Activated naive CD4-positive, alpha-beta T cell treated with Interleukin-2 at 50 U/mL for 16 hours (primary cell): ENCODE data around the gene DCLK1.

Experiments
- DNase-seq: peaks from one replicate; pipeline ENCODE4 v3.0.0-alpha.2; 2020

Gene DCLK1

DNA sequence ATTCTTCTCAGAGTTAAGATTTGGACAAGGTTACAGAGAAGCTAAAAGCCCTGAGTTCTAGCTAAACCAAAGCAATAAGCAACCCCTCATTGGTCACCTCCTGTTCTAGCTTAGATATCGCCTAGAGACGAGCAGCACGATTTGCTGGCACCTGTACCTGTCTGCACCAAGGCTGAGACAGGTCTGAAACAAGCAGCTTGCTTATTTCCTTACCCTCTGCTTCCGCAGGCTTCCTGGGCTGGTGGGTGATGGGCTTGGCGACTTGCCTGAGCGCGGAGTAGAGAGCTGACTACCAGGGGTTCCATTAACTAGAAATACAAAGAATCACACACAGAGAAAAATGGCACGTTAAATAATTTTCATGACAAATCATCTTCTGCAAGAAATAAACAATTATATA, 276.9 kb downstream of the DCLK1 start:
- DNase-seq = no peak

DNA sequence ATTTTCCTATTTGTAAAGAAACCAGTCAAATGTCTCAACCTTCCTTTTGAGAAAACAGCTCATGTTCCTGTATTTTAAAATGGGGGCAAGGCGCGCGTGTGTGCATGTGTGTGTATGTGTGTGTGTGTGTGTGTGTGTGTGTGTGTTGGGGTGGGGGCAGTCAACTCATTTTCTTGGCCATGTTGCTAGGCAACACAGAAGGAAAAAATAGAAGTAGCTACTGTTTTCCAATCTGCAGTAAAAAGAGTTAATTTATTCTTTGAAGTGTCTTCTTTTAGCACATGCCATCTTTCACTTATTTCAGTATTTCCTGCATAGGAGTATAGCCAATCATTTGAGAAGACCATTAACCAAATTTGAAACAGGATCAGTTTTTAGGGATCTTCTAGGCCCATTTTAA, 279.3 kb downstream of the DCLK1 start:
- DNase-seq = no peak

DNA sequence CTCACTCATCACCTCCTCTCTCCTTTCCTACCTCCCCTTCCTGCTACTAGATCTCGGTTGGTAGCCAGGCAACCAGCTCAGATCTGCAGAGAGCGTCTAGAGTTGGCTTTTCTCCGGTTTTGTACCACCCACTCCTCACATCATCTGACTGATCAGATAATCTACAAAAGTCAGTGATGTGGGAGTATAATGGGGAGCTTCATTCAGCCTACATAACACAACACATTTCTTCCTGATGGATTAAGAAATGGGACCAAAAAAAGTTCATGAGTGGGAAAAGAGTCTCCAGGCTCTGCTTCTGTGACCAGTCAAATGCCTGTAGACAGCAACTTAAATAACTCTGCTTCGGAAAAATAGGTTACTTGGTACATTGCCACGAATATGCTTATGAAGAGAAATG, 279.8 kb downstream of the DCLK1 start:
- no peak for DNase-seq

DNA sequence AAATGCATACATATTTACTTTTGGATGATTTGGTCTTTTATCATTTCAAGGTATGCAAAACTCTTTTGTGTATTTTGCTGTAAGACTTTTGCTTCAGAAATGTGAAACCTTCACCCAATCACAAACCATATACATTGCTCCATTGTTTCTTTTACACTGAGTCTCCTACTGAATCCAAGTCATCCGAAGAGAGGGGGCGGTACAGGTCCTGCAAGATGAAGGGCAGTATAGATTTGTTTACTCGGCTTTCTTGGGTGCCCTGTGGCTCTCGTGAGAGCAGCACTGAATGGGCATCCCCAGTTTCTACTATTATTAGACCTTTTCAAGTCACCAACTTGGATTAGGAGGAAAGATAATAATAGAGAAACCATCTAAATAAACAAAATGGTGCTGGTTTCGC, 280.6 kb downstream of the DCLK1 start:
- DNase-seq = no peak

DNA sequence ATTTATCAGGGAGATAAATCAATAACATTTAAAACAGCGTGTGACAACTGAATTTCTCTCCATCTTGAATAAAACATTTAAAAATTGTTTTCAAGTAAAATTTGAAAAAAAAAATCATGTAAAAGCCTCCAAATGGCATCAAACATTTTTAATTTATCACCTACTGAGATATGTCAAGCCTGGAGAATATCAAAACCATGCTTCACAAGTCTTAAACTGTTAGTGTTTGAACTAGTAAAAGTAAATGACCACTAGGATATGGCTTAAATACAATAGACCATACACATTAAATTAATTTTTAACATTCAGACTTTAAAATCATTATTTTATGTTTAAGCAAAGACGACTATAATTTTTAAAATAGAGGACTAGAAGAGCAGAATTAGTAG, 281.9 kb downstream of the DCLK1 start:
- DNase-seq = no peak

DNA sequence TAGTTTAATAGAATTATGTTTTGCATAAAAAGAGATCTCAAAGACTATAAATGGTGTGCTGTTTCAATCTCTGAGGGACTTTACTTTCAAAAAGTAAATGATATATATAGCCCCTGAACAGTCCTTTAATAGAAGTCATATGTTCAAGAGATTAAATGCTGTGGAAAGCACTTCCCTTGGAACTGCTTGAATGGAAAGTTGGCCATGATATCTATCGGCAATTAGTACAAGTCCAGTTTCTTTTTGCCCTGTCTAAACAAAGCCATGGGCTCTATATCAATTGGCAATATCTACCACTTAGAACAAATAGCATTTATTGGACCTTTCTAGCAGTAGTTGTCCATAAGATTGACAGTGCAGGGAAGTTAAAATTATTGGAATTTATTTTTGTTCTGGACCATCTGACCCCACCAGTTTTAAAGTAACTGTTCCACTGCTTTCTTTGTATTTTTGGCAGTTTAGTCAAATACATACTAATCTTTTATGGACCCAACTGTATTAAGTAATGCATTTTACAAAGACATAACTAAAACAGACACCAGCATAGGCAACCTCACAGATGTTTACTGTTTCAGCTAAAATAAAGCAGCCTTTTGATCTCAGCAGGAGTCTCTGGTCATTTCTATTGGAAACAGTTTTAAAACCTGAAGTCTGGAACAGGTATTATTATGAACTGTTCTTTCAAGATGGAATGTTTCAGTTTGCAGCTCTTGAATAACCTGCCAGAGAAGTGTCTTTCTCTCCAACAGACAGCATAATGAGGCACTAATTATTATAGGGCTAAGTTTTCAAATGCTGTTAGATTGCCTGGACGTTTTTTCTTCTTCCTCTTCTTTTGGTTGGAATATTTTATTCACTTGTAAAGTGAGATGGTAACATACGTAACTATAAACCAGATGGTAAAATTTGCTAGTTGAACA, 282.6 kb downstream of the DCLK1 start:
- no peak for DNase-seq

DNA sequence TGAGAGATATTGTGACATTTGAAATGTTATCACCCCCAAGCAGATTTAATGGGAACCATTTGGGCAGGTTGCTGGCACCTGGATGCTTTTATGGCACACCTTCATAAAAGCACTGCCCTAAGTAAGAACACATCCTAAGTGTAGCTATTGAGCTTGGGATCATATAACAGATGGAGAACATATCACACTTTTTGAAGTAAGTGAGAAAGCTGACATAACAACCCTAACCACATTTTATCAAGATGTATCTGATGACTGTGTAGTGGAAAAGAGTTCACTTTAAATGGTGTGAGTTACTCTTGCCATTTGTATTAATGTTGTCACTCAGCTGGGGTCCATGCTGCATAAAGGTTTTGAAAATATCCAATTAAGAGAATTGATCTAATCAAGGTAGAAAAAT, 287.9 kb downstream of the DCLK1 start:
- DNase-seq = no peak

DNA sequence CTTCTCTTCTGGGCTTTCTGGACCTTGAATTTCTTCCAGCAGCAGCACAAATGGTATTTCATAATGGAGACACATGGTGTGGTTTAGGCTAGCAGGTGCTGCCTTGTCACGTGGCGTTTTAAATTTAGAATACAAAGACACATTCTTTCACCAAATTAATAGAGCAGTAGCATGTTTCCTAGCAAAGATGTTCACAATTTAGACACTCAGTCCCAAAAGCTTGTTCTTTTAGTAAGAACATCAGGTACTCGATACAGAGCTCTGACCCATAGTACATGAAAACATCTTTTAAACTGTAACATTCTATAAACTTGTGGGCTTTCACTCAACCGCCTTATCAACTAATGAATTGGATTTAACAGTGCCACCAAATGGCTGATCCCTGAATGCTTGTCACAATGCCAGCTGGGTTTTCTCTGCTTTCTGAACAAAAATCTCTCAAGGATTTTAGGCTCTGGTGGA, 290.1 kb downstream of the DCLK1 start:
- no peak for DNase-seq

DNA sequence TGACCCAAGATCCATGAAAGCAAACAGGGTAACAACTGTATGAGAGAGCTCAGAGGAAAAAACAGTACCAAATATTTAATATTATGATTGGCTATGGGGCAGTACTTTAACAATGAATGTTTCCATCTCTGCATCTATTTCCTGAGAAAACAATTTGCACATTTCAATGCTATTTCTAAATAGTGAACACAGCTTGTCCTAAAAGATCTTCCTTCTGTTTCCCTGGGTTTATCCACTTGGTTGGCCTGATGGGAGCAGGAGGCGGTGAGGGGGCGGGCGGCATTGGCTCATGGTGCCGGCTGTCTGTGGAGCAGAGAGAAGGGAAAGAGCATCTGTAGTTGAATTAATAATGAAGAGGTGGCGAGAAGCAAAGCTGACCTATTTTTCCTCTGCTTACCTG, 291.4 kb downstream of the DCLK1 start:
- no peak for DNase-seq

DNA sequence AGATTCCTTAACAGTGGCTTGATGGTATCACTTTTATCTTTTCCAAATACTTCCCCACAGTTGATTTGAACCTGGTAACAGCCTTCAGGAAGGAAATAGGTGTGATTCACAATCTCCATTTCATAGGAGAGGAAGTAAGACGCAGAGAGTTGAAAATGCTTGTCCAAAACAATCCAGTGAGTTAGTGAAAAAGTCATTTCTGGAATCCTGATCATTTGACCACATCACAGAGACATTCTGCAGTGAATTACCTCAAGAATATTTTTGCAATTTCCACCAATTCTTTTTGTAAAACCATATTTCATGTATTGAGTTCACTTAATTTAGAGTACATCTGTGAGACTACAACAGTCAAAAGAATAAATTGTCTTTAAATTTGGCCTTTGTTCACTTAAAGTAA, 292.8 kb downstream of the DCLK1 start:
- DNase-seq = no peak

DNA sequence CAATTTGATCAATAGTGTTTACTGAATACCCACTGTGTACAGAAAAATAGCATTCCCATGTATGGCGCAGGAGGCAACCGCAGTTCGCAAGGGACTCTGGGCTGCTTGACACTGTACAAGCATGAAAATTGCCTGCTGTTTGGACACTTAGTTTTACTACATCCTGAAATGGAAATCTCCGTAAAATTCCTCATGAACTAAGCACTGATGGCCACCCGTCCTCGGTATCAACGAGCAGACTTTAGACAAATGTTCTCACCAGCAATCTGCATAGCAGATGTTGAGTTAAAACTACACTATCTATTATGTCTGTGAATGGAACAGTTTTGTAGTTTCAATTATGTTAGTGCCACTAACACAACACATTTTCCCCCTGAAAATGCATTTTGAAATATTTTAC, 294.7 kb downstream of the DCLK1 start:
- DNase-seq = no peak

DNA sequence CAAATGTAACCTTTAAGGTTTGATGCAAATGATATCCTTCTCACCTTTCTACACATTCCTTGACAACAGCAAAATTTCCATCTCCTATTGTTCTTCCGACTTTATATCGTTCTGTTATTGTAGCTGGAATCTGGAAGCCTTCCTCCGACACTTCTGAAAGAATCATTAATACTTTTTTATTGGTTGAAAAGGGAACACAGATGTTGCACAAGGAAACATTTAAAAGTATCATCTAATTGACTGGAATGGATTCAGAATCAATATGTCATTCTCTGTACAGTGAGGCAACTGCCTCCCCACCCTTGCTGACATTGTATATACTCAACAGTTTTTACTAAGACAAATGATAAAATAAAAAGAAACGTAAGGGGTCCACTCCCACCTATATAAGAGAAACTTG, 295.2 kb downstream of the DCLK1 start:
- no peak for DNase-seq

DNA sequence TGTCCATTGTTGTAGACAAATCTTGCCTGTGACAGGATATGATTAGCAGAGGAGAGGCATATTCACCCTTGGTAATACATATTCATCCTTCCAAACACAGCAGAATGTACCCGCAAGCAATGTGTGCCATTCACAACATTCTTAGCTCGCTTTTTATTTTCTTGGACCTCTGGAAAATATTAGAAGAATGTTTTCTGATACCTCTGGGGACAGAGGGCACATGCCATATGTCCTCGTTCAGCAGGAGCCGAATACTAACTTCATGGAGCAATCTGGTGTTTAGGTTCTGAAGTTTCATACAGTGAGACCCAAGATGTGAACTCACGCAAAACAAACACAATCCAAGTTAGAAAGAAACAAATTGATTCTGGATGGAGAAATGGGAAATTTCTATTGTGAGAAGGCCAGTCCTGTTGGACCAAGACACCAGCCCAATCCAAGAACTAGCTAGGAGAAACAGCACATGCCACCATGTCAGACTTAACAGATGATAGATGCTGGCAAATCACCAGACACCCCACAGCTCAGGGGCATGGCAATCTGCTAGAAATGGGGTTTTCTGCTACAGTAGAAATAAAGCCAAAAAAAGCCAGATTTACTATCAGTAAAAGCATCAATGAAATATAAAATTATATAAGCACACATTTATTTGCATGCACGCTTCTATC, 297.4 kb downstream of the DCLK1 start:
- no peak for DNase-seq

DNA sequence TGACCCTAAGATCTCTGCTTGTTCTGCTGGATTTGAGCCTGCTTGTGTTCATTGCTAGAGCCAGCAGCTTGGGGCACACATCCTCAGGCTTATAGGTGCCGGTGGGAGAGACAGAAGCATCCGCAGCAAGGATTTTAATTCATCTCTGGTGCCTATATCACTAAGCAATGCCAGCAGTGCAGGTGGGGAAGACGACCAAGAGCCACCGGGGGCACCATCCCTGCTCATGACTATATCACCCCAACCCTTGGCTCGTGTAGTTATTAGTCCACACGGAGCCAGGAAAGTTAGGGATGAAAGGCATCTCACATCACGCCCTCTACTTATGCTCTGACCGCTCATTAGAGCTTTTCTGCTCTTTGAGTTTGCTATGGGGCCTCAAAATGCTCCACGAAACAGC, 298.2 kb downstream of the DCLK1 start:
- no peak for DNase-seq

DNA sequence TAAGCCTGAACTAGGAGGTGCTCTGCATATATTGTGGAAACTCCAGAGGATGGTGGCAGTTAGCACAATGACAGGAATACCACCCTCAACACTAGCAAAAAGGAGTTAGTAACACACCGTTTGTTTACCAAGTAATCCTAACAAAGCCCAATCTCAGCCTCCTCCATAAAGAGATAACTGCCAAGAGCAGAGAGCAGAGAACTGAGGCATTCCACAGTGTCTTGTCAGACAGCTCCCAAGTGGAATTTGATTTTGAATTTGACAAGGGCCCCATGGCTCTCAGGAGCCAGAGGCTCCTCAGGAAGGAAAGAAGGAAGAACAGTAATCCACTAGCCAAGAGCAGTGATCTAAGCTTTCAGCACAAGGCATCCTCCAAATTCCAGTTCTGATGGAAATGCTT, 298.6 kb downstream of the DCLK1 start:
- DNase-seq = no peak

DNA sequence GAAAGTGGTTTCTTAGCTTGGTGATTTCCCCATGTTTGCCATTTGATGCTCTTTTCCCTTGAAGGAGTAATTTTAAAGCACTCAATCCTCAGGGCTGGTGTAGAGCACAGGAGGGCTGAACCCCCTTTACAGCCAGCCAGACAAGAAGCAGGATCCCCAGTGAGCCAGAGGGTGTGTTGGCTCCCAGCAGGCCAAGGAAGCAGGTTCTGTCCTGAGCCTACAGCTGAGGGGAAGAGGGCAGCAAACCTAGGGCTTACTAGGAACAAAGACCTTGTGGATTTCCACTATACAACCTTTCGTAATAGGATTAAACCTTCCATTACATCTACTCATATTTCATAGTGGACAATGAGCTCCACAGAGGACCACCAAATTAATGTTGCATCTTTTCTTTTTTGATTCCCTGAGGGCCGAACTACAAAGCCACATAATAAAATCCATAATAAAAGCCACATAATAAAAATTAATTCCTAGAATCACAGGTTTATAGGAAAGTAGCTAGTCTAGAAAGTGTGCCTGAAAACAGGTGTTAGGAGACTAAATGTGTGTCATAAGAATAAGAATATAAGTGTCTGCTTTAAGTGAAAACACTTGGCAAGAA, 300.2 kb downstream of the DCLK1 start:
- no peak for DNase-seq

DNA sequence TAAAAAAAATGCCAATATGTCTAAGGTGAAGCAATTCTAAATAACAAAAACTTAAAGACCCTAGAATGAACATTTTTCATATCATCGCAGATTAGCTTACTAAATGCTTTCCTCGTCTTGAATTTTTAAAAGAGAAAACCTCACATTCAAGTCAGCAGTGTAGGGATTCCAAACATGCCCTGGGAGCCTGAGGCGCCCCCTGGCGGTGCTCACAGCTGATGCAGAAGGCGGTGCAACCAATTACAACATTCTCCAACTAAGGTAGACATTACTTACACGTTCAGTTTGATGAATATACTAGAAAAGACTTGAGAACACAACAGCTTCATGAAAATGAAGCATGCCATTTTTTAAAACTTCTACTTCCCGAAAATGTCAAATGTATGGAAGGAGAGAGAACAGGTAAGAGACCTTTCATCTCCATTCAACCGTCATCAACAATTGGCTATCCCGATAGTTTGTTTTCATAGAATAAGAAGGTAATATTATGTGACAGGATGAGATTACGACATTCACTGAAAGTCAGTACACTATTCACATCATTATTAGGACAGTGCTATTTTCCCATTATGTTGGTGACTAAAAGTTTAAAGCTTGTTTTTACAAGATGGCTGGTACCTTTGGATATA, 304.4 kb downstream of the DCLK1 start:
- no peak for DNase-seq

DNA sequence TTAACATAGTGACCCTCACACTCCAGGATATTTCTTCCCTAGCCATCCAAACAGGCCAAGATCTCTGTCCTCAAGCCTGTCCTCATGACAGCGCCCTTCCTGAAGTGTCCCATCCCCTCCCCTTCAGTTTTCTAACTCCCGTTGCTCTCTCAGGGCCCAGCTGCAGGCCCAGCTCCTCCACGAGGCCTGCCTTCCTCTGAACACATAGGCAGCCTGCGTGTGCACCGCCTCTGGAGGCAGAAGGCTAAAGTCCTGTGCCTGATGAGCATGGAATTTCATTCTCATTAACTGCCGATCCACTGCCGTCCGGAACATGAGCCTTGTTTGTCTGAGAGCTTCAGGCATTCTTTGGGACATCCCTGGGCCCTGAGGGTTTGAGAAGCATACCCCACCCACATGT, 306.4 kb downstream of the DCLK1 start:
- DNase-seq = no peak

DNA sequence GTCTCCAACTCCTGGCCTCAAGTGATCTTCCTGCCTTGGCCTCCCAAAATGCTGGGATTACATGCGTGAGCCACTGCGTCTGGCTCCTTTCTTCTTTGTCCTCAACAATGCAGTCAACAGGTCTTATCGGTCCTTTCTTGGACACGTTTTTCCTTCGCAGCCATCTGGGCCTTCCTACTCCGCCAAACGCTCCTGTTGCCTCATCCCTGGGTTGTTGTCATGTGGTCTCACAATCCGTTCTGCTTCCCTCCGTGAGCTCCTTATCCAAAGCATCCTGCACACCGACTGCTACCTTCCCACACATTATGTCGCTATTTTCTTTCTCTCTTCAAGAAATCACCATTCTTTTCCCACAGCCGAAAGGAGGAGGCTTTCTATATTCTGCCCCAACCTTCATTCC, 306.8 kb downstream of the DCLK1 start:
- DNase-seq = no peak

DNA sequence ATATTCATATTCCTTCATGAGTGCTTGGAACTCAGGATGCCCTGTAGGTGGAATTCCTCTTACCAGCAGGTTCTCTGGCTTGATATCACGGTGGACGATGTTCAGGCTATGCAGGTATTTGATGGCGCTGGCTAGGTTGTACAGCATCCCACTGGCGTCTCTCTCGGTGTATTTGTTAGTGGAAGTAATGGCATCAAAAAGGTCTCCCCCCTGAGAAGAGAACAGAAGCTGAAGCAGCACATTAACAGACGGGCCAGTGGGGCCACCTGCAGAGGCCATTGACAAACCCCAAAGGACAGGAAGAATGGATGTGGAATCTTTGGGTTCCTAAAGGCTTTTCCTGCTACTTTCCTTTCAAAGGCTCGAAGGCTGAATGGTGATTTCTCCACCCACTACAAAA, 308.5 kb downstream of the DCLK1 start:
- DNase-seq = no peak

DNA sequence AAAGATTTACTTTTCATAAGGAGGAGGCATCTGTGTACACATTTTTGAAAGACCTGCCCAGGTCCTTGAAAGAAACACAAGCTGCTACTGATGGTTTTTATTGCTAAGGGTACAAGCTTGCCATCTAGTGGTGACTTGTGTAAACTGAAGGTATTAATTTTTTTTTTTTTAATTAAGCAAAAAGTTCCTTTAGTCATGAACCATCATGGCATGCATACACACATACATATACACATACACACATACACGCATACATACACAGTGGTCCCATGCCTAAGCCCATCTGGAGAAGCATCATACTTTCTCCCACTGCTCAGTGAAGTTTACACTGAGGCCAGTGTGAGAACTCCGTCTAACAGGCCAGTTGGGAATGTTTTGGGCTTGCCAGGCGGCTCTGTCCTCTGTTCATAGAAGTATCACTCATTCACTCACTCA, 312.5 kb downstream of the DCLK1 start:
- no peak for DNase-seq

DNA sequence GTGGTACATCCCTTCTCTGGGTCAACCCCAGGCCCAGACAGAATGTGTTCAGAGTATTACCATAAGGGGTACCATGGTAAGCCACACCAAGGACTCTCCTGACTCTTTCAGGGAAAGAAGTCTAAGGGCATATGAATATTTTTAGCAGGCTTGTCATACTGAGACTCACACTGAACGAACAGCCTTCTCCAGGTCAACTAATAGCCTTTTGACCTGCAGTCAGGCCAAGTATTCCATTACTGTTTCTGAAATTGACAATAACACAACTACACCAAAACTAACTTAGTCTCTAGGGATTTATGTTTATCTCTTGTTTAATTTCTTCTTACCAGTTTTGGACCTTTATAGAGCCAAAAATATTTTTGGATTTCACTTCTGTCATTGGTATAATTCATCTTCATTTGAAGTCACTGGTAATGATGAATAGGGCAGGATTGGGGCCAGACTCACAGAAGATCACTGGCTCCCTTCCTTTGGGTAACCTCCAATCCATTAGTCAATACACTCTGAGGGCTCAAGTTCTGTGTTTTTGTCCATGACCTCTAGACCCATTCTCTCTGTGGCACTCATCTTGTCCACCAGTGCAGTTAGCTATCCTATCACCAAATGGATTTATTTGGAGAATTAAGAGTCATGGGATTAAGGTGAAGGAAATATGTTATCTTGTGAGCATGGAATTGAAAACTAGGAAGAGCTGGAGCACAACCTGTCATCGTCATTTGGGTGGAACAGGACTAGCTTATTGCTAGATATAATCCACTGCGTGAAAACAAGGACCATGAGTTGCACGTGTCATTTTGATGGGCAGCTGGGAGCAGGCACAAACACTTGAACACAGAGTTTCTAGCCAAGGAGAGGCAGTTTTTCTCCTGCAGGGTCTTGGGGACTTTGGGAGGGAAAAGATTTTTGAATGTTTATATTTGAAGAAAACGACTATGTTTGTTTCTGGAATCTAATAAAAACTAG, 313.3 kb downstream of the DCLK1 start:
- DNase-seq = no peak
